ENCODE results near the gene MMP24OS.

The MMP24OS gene

DNA sequence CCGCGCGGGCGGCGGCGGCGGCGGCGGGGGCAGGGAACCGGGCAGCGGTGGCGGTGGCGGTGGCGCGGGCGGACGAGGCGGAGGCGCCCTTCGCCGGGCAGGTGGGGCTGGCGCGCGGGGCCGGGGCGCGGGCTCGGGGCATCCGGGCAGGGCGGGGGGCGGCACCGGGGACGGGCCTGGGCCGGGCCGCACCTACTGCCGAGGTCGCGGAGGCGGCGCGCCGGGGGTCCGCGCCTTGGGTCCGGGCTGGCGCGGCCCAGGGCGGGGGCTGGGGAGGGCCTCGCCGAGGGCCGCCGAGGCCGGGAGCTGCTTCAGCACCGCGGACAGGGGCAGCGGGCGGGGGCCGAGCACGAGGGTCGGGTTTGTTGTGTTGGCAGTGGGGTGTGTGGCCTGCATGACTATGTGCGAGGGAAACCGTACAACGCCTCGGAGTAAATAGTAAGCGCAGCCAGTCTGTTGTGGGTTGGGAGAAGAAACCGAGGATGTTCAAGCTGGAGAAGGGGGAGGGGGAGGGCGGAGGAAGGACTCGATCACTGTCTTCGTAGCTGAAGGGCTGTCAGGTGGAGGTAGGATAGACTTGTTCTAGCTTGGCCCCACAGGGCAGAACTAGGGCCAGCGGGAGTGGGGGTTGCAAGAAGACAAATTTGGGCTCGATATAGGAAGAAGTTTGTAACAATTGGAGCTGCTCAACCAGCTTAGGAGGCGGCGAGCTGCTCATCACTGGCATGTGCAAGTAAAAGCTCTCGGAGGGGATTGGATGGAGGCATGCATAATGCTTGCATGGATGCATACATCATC, 50.8 kb downstream of the MMP24OS start:
- TF ChIP-seq POLR2AphosphoS5 (IDR thresholded peaks at IDR 0.05; ENCODE audit: low read depth, low read length), result no peak
- peak; percentile 91 for TF ChIP-seq SIN3A (IDR thresholded peaks at IDR 0.05; ENCODE audit: borderline replicate concordance, insufficient read depth, low read length)
- no peak for TF ChIP-seq TAF1 (IDR thresholded peaks at IDR 0.05; ENCODE audit: borderline replicate concordance, insufficient read depth, low read length)
- TF ChIP-seq, protein P1, sequence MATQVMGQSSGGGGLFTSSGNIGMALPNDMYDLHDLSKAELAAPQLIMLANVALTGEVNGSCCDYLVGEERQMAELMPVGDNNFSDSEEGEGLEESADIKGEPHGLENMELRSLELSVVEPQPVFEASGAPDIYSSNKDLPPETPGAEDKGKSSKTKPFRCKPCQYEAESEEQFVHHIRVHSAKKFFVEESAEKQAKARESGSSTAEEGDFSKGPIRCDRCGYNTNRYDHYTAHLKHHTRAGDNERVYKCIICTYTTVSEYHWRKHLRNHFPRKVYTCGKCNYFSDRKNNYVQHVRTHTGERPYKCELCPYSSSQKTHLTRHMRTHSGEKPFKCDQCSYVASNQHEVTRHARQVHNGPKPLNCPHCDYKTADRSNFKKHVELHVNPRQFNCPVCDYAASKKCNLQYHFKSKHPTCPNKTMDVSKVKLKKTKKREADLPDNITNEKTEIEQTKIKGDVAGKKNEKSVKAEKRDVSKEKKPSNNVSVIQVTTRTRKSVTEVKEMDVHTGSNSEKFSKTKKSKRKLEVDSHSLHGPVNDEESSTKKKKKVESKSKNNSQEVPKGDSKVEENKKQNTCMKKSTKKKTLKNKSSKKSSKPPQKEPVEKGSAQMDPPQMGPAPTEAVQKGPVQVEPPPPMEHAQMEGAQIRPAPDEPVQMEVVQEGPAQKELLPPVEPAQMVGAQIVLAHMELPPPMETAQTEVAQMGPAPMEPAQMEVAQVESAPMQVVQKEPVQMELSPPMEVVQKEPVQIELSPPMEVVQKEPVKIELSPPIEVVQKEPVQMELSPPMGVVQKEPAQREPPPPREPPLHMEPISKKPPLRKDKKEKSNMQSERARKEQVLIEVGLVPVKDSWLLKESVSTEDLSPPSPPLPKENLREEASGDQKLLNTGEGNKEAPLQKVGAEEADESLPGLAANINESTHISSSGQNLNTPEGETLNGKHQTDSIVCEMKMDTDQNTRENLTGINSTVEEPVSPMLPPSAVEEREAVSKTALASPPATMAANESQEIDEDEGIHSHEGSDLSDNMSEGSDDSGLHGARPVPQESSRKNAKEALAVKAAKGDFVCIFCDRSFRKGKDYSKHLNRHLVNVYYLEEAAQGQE (IDR thresholded peaks at IDR 0.05; ENCODE audit: insufficient read depth in 1 of 2, low read depth in 2 of 2, low read length in 2 of 2), result peak; percentile 93 to 97
- TF ChIP-seq FOXP2 (optimal IDR thresholded peaks at IDR 0.05; ENCODE audit: borderline replicate concordance, extremely low read depth, extremely low read length, insufficient read depth), result no peak

All from PFSK-1 (cell line).